Spinal cord (tissue), 10 donors: Measurements from ENCODE around the gene THADA. TPM values are rescaled to one million over a fixed set of nuclear protein-coding genes. Genes with fewer than 3 reads are reported as not detected.
"Not testable (repeated sequence)": the region's sequence is repeated elsewhere in the genome, so short reads cannot be mapped to it uniquely, and the experiment has no call there.

Source experiments
- DNase-seq, 6 donors: peaks; one replicate each; pipeline versions ENCODE4 v3.0.0 to v3.0.0-alpha.2; 2013 to 2015; ENCODE audit warnings: low spot score in 6 of 6, low read depth in 4 of 6
- H3K27ac ChIP-seq: one replicate; pipeline ENCODE4 v1.5.1; 2013; ENCODE audit warnings: low read depth, low read length, control low read depth
- H3K27me3 ChIP-seq: one replicate; pipeline ENCODE4 v1.6.1; 2013; ENCODE audit warnings: low read length; ENCODE audit not compliant: control insufficient read depth, insufficient read depth
- H3K36me3 ChIP-seq: one replicate; pipeline ENCODE4 v1.6.1; 2013; ENCODE audit warnings: low read length; ENCODE audit not compliant: control insufficient read depth, insufficient read depth
- H3K4me1 ChIP-seq: one replicate; pipeline ENCODE4 v1.6.1; 2013; ENCODE audit warnings: low read length; ENCODE audit not compliant: control insufficient read depth, insufficient read depth
- H3K4me3 ChIP-seq: one replicate; pipeline ENCODE4 v1.5.1; 2013; ENCODE audit warnings: low read depth, low read length, control low read depth
- H3K9me3 ChIP-seq: one replicate; pipeline ENCODE4 v1.6.1; 2013; ENCODE audit warnings: low read length; ENCODE audit not compliant: control insufficient read depth, insufficient read depth
- WGBS: methylation state at CpG from one replicate; pipeline ENCODE4 v1.1.5; 2013; ENCODE audit warnings: missing lambda C conversion rate; ENCODE audit not compliant: insufficient coverage; 5-methylcytosine and 5-hydroxymethylcytosine counted together
- polyA plus RNA-seq, 2 donors: library from polyadenylated mRNA; unstranded; fragments of 120-200 nt; gene quantifications; one replicate each; pipeline ENCODE4 v1.2.1, GENCODE V29; 2013; ENCODE audit not compliant: insufficient read length in 2 of 2
- total RNA-seq, 2 donors: library from RNA; depleted of rRNA in 1 of 2; stranded (reverse); fragments of 120-200 nt in 1 of 2; fragments of >200 nt in 1 of 2; gene quantifications; one replicate each; pipeline versions ENCODE4 v1.2.3 to v1.2.4, GENCODE V29; 2013 to 2014
- donor health status: healthy.

Gene THADA
- total and polyA plus RNA-seq, 4 donors, result 16.5 to 44.8 (median 21.5) TPM

- H3K4me1 ChIP-seq, result no peaks in the 10 kb centered on the region
- no peaks in the 10 kb centered on the region for H3K9me3 ChIP-seq
- H3K36me3 ChIP-seq, result peaks cover 7% of the 10 kb centered on the region
- no peak overlapping the region for H3K4me3 ChIP-seq
- no peaks in the 10 kb centered on the region for H3K27me3 ChIP-seq
- H3K27ac ChIP-seq, result no peak overlapping the region
- DNase-seq, result no peak
- no CpG with 5 or more reads among the region's 2 CpGs for WGBS
Observed at GRCh38 chr2:43551990-43552389, 43.8 kb downstream of the THADA start.

- H3K36me3 ChIP-seq, H3K4me3 ChIP-seq, DNase-seq, H3K27me3 ChIP-seq, H3K9me3 ChIP-seq, H3K4me1 ChIP-seq, H3K27ac ChIP-seq: not testable (repeated sequence)
- 98% methylated on average over 6 of the region's 14 CpGs for WGBS
Observed at GRCh38 chr2:43548381-43548780, 47.5 kb downstream of the THADA start.

- no peaks in the 10 kb centered on the region for H3K36me3 ChIP-seq
- no peak overlapping the region for H3K4me3 ChIP-seq
- no peaks in the 10 kb centered on the region for H3K27me3 ChIP-seq
- WGBS, result 50% methylated on average over 1 of the region's 3 CpGs
- no peaks in the 10 kb centered on the region for H3K9me3 ChIP-seq
- H3K27ac ChIP-seq, result no peak overlapping the region
- DNase-seq, result peak in 5 of 6 donors; percentile 15 to 79 (median 20)
- H3K4me1 ChIP-seq, result no peaks in the 10 kb centered on the region
Observed at GRCh38 chr2:43542285-43542933, 53.4 kb downstream of the THADA start.

GRCh38 chr2:43541165-43541564 lies 54.7 kb downstream of the THADA start:
- no peaks in the 10 kb centered on the region for H3K36me3 ChIP-seq
- H3K27ac ChIP-seq, result no peak overlapping the region
- H3K9me3 ChIP-seq, result no peaks in the 10 kb centered on the region
- H3K4me3 ChIP-seq, result no peak overlapping the region
- 91% methylated on average over 1 of the region's 6 CpGs for WGBS
- H3K27me3 ChIP-seq, result no peaks in the 10 kb centered on the region
- H3K4me1 ChIP-seq, result no peaks in the 10 kb centered on the region
- DNase-seq, result no peak

- H3K36me3 ChIP-seq, result peaks cover 2% of the 10 kb centered on the region
- no peak overlapping the region for H3K4me3 ChIP-seq
- WGBS, result no CpG with 5 or more reads among the region's 4 CpGs
- H3K9me3 ChIP-seq, result no peaks in the 10 kb centered on the region
- no peaks in the 10 kb centered on the region for H3K27me3 ChIP-seq
- H3K27ac ChIP-seq, result no peak overlapping the region
- H3K4me1 ChIP-seq, result no peaks in the 10 kb centered on the region
- peak in 1 of 6 donors; percentile 22 for DNase-seq
Observed at GRCh38 chr2:43540021-43540779, 55.6 kb downstream of the THADA start.

GRCh38 chr2:43539436-43539835 lies 56.4 kb downstream of the THADA start:
- H3K9me3 ChIP-seq, result no peaks in the 10 kb centered on the region
- no CpG with 5 or more reads among the region's 5 CpGs for WGBS
- peaks cover 2% of the 10 kb centered on the region for H3K36me3 ChIP-seq
- H3K27ac ChIP-seq, result no peak overlapping the region
- no peak for DNase-seq
- H3K27me3 ChIP-seq, result no peaks in the 10 kb centered on the region
- no peaks in the 10 kb centered on the region for H3K4me1 ChIP-seq
- no peak overlapping the region for H3K4me3 ChIP-seq

- no peak overlapping the region for H3K27ac ChIP-seq
- no peak for DNase-seq
- H3K9me3 ChIP-seq, result no peaks in the 10 kb centered on the region
- no CpG with 5 or more reads among the region's 1 CpG for whole genome bisulfite sequencing
- H3K4me3 ChIP-seq, result no peak overlapping the region
- no peaks in the 10 kb centered on the region for H3K4me1 ChIP-seq
- peaks cover 2% of the 10 kb centered on the region for H3K36me3 ChIP-seq
- no peaks in the 10 kb centered on the region for H3K27me3 ChIP-seq
Observed at GRCh38 chr2:43538034-43538670, 57.7 kb downstream of the THADA start.

- no peak overlapping the region for H3K4me3 ChIP-seq
- H3K4me1 ChIP-seq, result no peaks in the 10 kb centered on the region
- H3K27me3 ChIP-seq, result no peaks in the 10 kb centered on the region
- DNase-seq, result no peak
- H3K36me3 ChIP-seq, result peaks cover 2% of the 10 kb centered on the region
- no peaks in the 10 kb centered on the region for H3K9me3 ChIP-seq
- WGBS, result no CpG with 5 or more reads among the region's 2 CpGs
- no peak overlapping the region for H3K27ac ChIP-seq
Observed at GRCh38 chr2:43537137-43537536, 58.7 kb downstream of the THADA start.

GRCh38 chr2:43534569-43534968 lies 61.3 kb downstream of the THADA start:
- DNase-seq, result no peak
- H3K27me3 ChIP-seq, result no peaks in the 10 kb centered on the region
- no peaks in the 10 kb centered on the region for H3K4me1 ChIP-seq
- H3K36me3 ChIP-seq, result peaks cover 2% of the 10 kb centered on the region
- no peak overlapping the region for H3K4me3 ChIP-seq
- no peaks in the 10 kb centered on the region for H3K9me3 ChIP-seq
- no CpG with 5 or more reads among the region's 3 CpGs for WGBS
- no peak overlapping the region for H3K27ac ChIP-seq
